ENCODE measurements around the gene MTMR2. TPM values are rescaled to one million over a fixed set of nuclear protein-coding genes. Genes with fewer than 3 reads are reported as not detected.

The MTMR2 gene
- total RNA-seq, 1 donor from 2014 or later: 25.3 TPM

Small RNAs within 50 kb of the gene (small RNA-seq; reads per million reads assigned to genes)
- not detected for gene RNA5SP345 (ENCODE audit: low replicate concordance)

Other genes starting within 250 kb of the MTMR2 start
- 29.6 TPM for gene FAM76B, start 134.3 kb downstream of the MTMR2 start, total RNA-seq
- gene CEP57, start 133.6 kb downstream of the MTMR2 start, total RNA-seq: 57.0 TPM